ENCODE measurements around the gene ADARB2. TPM values are rescaled to one million over a fixed set of nuclear protein-coding genes. Genes with fewer than 3 reads are reported as not detected.

The ADARB2 gene
- total and polyA plus RNA-seq, 7 experiments from 2014 or later: 0.05 to 13.6 (median 6.3) TPM; not detected in 3

- Mint-ChIP-seq H3K27me3 (peaks cover 0 to 8% (median 2%) of the 10 kb centered on the region in 5 donors), H3K36me3 (no peaks in the 10 kb centered on the region), H3K4me1 (no peaks in the 10 kb centered on the region), H3K9me3 (no peaks in the 10 kb centered on the region), H3K4me3 (no peak overlapping the region), H3K27ac (no peak overlapping the region)
- intact Hi-C loops (cut with micrococcal nuclease): no loop called here
- POLR2A ChIA-PET: no interaction called here
- Histone ChIP-seq H3K4me1 (ENCODE audit: control insufficient read depth in 2 of 2, insufficient read depth in 2 of 2, low read length in 2 of 2) (no peaks in the 10 kb centered on the region), H3K9me3 (ENCODE audit: control insufficient read depth in 2 of 3, low read length in 3 of 3) (no peaks in the 10 kb centered on the region), H3K27ac (ENCODE audit: low read depth, low read length) (no peak overlapping the region), H3K27me3 (ENCODE audit: control insufficient read depth in 2 of 2, insufficient read depth in 2 of 2, low read length in 2 of 2) (no peaks in the 10 kb centered on the region), H3K36me3 (ENCODE audit: control insufficient read depth in 2 of 3, insufficient read depth in 3 of 3, low read length in 3 of 3) (no peaks in the 10 kb centered on the region), H3K4me3 (ENCODE audit: low read length) (no peak overlapping the region)
- DNase-seq: no peak
- CTCF ChIA-PET: no interaction called here
- ATAC-seq: no peak
Observed at GRCh38 chr10:1179346-1180070, 557.8 kb downstream of the ADARB2 start.

GRCh38 chr10:1178506-1178905 is 558.8 kb downstream of the ADARB2 start:
- ChIA-PET CTCF (no interaction called here), POLR2A (no interaction called here)
- H3K4me3 Mint-ChIP-seq: no peak overlapping the region
- no peaks in the 10 kb centered on the region for H3K9me3 ChIP-seq (ENCODE audit: control insufficient read depth in 2 of 3, low read length in 3 of 3)
- intact Hi-C loops (cut with micrococcal nuclease): no loop called here
- no peaks in the 10 kb centered on the region for H3K36me3 ChIP-seq (ENCODE audit: control insufficient read depth in 2 of 3, insufficient read depth in 3 of 3, low read length in 3 of 3)
- no peaks in the 10 kb centered on the region for H3K4me1 ChIP-seq (ENCODE audit: control insufficient read depth in 2 of 2, insufficient read depth in 2 of 2, low read length in 2 of 2)
- ATAC-seq (no peak), DNase-seq (no peak)
- no peak overlapping the region for H3K27ac ChIP-seq (ENCODE audit: low read depth, low read length)
- H3K4me3 ChIP-seq (ENCODE audit: low read length): no peak overlapping the region
- peaks cover 0 to 6% (median 2%) of the 10 kb centered on the region in 5 donors for H3K27me3 Mint-ChIP-seq
- peaks cover 0 to 2% (median 0%) of the 10 kb centered on the region in 7 donors for H3K4me1 Mint-ChIP-seq
- no peaks in the 10 kb centered on the region for H3K27me3 ChIP-seq (ENCODE audit: control insufficient read depth in 2 of 2, insufficient read depth in 2 of 2, low read length in 2 of 2)
- no peak overlapping the region for H3K27ac Mint-ChIP-seq
- no peaks in the 10 kb centered on the region for H3K36me3 Mint-ChIP-seq
- no peaks in the 10 kb centered on the region for H3K9me3 Mint-ChIP-seq

- no peak for ATAC-seq
- intact Hi-C loops (cut with micrococcal nuclease): no loop called here
- Mint-ChIP-seq H3K9me3 (no peaks in the 10 kb centered on the region), H3K36me3 (no peaks in the 10 kb centered on the region), H3K27me3 (peaks cover 0 to 6% (median 2%) of the 10 kb centered on the region in 5 donors), H3K4me1 (peaks cover 0 to 2% (median 0%) of the 10 kb centered on the region in 7 donors), H3K4me3 (no peak overlapping the region), H3K27ac (no peak overlapping the region)
- Histone ChIP-seq H3K9me3 (ENCODE audit: control insufficient read depth in 2 of 3, low read length in 3 of 3) (no peaks in the 10 kb centered on the region), H3K27ac (ENCODE audit: low read depth, low read length) (no peak overlapping the region), H3K27me3 (ENCODE audit: control insufficient read depth in 2 of 2, insufficient read depth in 2 of 2, low read length in 2 of 2) (no peaks in the 10 kb centered on the region), H3K36me3 (ENCODE audit: control insufficient read depth in 2 of 3, insufficient read depth in 3 of 3, low read length in 3 of 3) (no peaks in the 10 kb centered on the region), H3K4me3 (ENCODE audit: low read length) (no peak overlapping the region), H3K4me1 (ENCODE audit: control insufficient read depth in 2 of 2, insufficient read depth in 2 of 2, low read length in 2 of 2) (no peaks in the 10 kb centered on the region)
- DNase-seq: no peak
- ChIA-PET POLR2A (no interaction called here), CTCF (no interaction called here)
Observed at GRCh38 chr10:1177936-1178335, 559.4 kb downstream of the ADARB2 start.

GRCh38 chr10:1175956-1176565 is 561.3 kb downstream of the ADARB2 start:
- Histone ChIP-seq H3K4me1 (ENCODE audit: control insufficient read depth in 2 of 2, insufficient read depth in 2 of 2, low read length in 2 of 2) (no peaks in the 10 kb centered on the region), H3K27ac (ENCODE audit: low read depth, low read length) (no peak overlapping the region), H3K9me3 (ENCODE audit: control insufficient read depth in 2 of 3, low read length in 3 of 3) (no peaks in the 10 kb centered on the region), H3K36me3 (ENCODE audit: control insufficient read depth in 2 of 3, insufficient read depth in 3 of 3, low read length in 3 of 3) (no peaks in the 10 kb centered on the region), H3K4me3 (ENCODE audit: low read length) (no peak overlapping the region), H3K27me3 (ENCODE audit: control insufficient read depth in 2 of 2, insufficient read depth in 2 of 2, low read length in 2 of 2) (no peaks in the 10 kb centered on the region)
- Mint-ChIP-seq H3K4me3 (no peak overlapping the region), H3K27me3 (peaks cover 0 to 6% (median 0%) of the 10 kb centered on the region in 5 donors), H3K27ac (no peak overlapping the region), H3K36me3 (no peaks in the 10 kb centered on the region), H3K9me3 (no peaks in the 10 kb centered on the region), H3K4me1 (peaks cover 0 to 2% (median 0%) of the 10 kb centered on the region in 7 donors)
- no peak for ATAC-seq
- ChIA-PET POLR2A (no interaction called here), CTCF (interaction anchor here (0.6 kb wide), 1 partner anchor 151 kb away, joined by 3 read pairs; no protein-coding TSS in a partner anchor)
- intact Hi-C loops (cut with micrococcal nuclease): no loop called here
- no peak for DNase-seq

GRCh38 chr10:1174022-1174421 is 563.3 kb downstream of the ADARB2 start:
- peaks cover 0 to 2% (median 0%) of the 10 kb centered on the region in 7 donors for H3K4me1 Mint-ChIP-seq
- no peak for ATAC-seq

GRCh38 chr10:1173091-1173490 is 564.2 kb downstream of the ADARB2 start:
- Histone ChIP-seq H3K4me3 (ENCODE audit: low read length) (no peak overlapping the region), H3K36me3 (ENCODE audit: control insufficient read depth in 2 of 3, insufficient read depth in 3 of 3, low read length in 3 of 3) (no peaks in the 10 kb centered on the region), H3K27ac (ENCODE audit: low read depth, low read length) (no peak overlapping the region), H3K4me1 (ENCODE audit: control insufficient read depth in 2 of 2, insufficient read depth in 2 of 2, low read length in 2 of 2) (no peaks in the 10 kb centered on the region), H3K9me3 (ENCODE audit: control insufficient read depth in 2 of 3, low read length in 3 of 3) (no peaks in the 10 kb centered on the region), H3K27me3 (ENCODE audit: control insufficient read depth in 2 of 2, insufficient read depth in 2 of 2, low read length in 2 of 2) (no peaks in the 10 kb centered on the region)
- H3K36me3 Mint-ChIP-seq: no peaks in the 10 kb centered on the region
- intact Hi-C loops (cut with micrococcal nuclease): no loop called here
- CTCF ChIA-PET: no interaction called here
- no peak overlapping the region for H3K27ac Mint-ChIP-seq
- no peak overlapping the region for H3K4me3 Mint-ChIP-seq
- DNase-seq: no peak
- ATAC-seq: no peak
- POLR2A ChIA-PET: no interaction called here
- no peaks in the 10 kb centered on the region for H3K9me3 Mint-ChIP-seq
- peaks cover 0 to 2% (median 0%) of the 10 kb centered on the region in 7 donors for H3K4me1 Mint-ChIP-seq
- H3K27me3 Mint-ChIP-seq: peaks cover 0 to 8% (median under 1%) of the 10 kb centered on the region in 5 donors

More at GRCh38 chr10:1174022-1174421, 563.3 kb downstream of the ADARB2 start:
- Mint-ChIP-seq H3K27me3 (peaks cover 0 to 8% (median 0%) of the 10 kb centered on the region in 5 donors), H3K27ac (no peak overlapping the region), H3K36me3 (no peaks in the 10 kb centered on the region), H3K4me3 (no peak overlapping the region), H3K9me3 (no peaks in the 10 kb centered on the region)
- no peak for DNase-seq
- intact Hi-C loops (cut with micrococcal nuclease): no loop called here
- POLR2A ChIA-PET: no interaction called here
- Histone ChIP-seq H3K4me1 (ENCODE audit: control insufficient read depth in 2 of 2, insufficient read depth in 2 of 2, low read length in 2 of 2) (no peaks in the 10 kb centered on the region), H3K27ac (ENCODE audit: low read depth, low read length) (no peak overlapping the region), H3K9me3 (ENCODE audit: control insufficient read depth in 2 of 3, low read length in 3 of 3) (no peaks in the 10 kb centered on the region), H3K27me3 (ENCODE audit: control insufficient read depth in 2 of 2, insufficient read depth in 2 of 2, low read length in 2 of 2) (no peaks in the 10 kb centered on the region), H3K36me3 (ENCODE audit: control insufficient read depth in 2 of 3, insufficient read depth in 3 of 3, low read length in 3 of 3) (no peaks in the 10 kb centered on the region), H3K4me3 (ENCODE audit: low read length) (no peak overlapping the region)
- CTCF ChIA-PET: no interaction called here

Measured in naive thymus-derived CD4-positive, alpha-beta T cell (primary cell).